ENCODE data around the gene ASB4.
A peak's percentile ranks its signal among the peaks of the same experiment; 100 is the strongest.

The ASB4 gene

DNA sequence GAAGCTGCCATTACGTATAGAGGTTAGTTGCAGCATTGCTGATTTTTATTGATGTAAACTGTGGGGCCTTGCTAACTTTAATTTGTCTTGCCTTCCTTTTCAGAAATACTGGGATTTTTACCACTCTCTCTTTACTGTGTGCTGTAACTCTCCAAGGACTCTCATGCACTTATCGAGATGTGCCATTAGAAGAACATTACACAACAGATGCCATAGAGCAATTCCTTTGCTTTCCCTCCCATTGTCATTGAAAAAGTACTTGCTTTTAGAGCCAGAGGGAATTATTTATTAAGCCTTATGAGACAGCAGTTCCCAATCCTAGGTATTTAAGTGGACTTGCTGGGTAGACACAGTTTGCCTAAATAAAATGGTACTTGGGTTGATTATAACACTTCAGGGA is 51.7 kb downstream of the ASB4 start:
- Histone ChIP-seq H3K9ac (ENCODE audit: insufficient read length) (no peak overlapping the region), H3K36me3 (ENCODE audit: insufficient read depth, low read length) (no peaks in the 10 kb centered on the region), H3K4me3 (no peak overlapping the region), H3K9me3 (ENCODE audit: low read depth, low read length) (no peaks in the 10 kb centered on the region), H3K27ac (no peak overlapping the region)
- no peak for DNase-seq (ENCODE audit: low read depth, low spot score)
- TF ChIP-seq POLR2AphosphoS5 (IDR thresholded peaks at IDR 0.05; ENCODE audit: borderline replicate concordance, low read depth, low read length) (no peak), FOXP2 (optimal IDR thresholded peaks at IDR 0.05; ENCODE audit: control extremely low read depth, extremely low read length, insufficient read depth) (no peak), EZH2 (IDR thresholded peaks at IDR 0.05) (no peak)

GRCh38 chr7:95539426-95539825 is 53.7 kb downstream of the ASB4 start:
- Histone ChIP-seq H3K27ac (no peak overlapping the region), H3K9me3 (ENCODE audit: low read depth, low read length) (no peaks in the 10 kb centered on the region), H3K4me3 (no peak overlapping the region), H3K9ac (ENCODE audit: insufficient read length) (no peak overlapping the region), H3K36me3 (ENCODE audit: insufficient read depth, low read length) (no peaks in the 10 kb centered on the region)
- DNase-seq (ENCODE audit: low read depth, low spot score): no peak
- TF ChIP-seq FOXP2 (optimal IDR thresholded peaks at IDR 0.05; ENCODE audit: control extremely low read depth, extremely low read length, insufficient read depth) (no peak), POLR2AphosphoS5 (IDR thresholded peaks at IDR 0.05; ENCODE audit: borderline replicate concordance, low read depth, low read length) (no peak), EZH2 (IDR thresholded peaks at IDR 0.05) (no peak)

GRCh38 chr7:95540366-95540765 is 54.6 kb downstream of the ASB4 start:
- Histone ChIP-seq H3K4me3 (no peak overlapping the region), H3K27ac (no peak overlapping the region)
- DNase-seq (ENCODE audit: low read depth, low spot score): no peak

DNA sequence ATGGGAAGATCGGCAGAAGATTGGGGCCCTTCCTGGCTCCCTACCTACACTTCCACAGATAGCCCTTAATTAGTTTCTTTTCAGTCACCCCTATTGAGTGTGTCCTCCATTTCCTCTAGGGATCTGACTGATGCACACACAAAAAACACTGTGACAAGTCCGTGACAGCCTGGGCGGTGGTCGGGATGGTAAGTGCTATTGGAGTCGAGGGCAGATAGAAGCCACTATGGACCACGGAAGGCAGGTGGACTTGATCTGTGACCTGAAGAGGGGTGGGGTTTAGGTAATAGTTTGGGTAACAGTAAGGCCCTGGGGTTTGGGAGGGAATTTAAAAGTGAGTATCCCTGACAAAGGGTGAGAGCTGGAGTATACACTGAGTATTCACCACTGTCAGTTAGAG is 57.6 kb downstream of the ASB4 start:
- H3K4me3 ChIP-seq: no peak overlapping the region
- no peak for DNase-seq (ENCODE audit: low read depth, low spot score)
- H3K36me3 ChIP-seq (ENCODE audit: insufficient read depth, low read length): no peaks in the 10 kb centered on the region
- no peak overlapping the region for H3K27ac ChIP-seq
- TF ChIP-seq EZH2 (IDR thresholded peaks at IDR 0.05): no peak
- H3K9ac ChIP-seq (ENCODE audit: insufficient read length): no peak overlapping the region
- H3K9me3 ChIP-seq (ENCODE audit: low read depth, low read length): no peaks in the 10 kb centered on the region

More at GRCh38 chr7:95540366-95540765, 54.6 kb downstream of the ASB4 start:
- Histone ChIP-seq H3K9ac (ENCODE audit: insufficient read length) (no peak overlapping the region), H3K9me3 (ENCODE audit: low read depth, low read length) (no peaks in the 10 kb centered on the region), H3K36me3 (ENCODE audit: insufficient read depth, low read length) (no peaks in the 10 kb centered on the region)
- TF ChIP-seq EZH2 (IDR thresholded peaks at IDR 0.05) (no peak), POLR2AphosphoS5 (IDR thresholded peaks at IDR 0.05; ENCODE audit: borderline replicate concordance, low read depth, low read length) (no peak), FOXP2 (optimal IDR thresholded peaks at IDR 0.05; ENCODE audit: control extremely low read depth, extremely low read length, insufficient read depth) (no peak)

- TF ChIP-seq FOXP2 (optimal IDR thresholded peaks at IDR 0.05; ENCODE audit: control extremely low read depth, extremely low read length, insufficient read depth) (no peak), POLR2AphosphoS5 (IDR thresholded peaks at IDR 0.05; ENCODE audit: borderline replicate concordance, low read depth, low read length) (no peak), EZH2 (IDR thresholded peaks at IDR 0.05) (no peak)
- Histone ChIP-seq H3K27ac (no peak overlapping the region), H3K9ac (ENCODE audit: insufficient read length) (no peak overlapping the region), H3K36me3 (ENCODE audit: insufficient read depth, low read length) (no peaks in the 10 kb centered on the region), H3K9me3 (ENCODE audit: low read depth, low read length) (no peaks in the 10 kb centered on the region), H3K4me3 (no peak overlapping the region)
- DNase-seq (ENCODE audit: low read depth, low spot score): no peak
Observed at GRCh38 chr7:95544171-95544570, 58.4 kb downstream of the ASB4 start.

GRCh38 chr7:95545007-95545615 is 59.4 kb downstream of the ASB4 start:
- Histone ChIP-seq H3K9ac (ENCODE audit: insufficient read length) (no peak overlapping the region), H3K36me3 (ENCODE audit: insufficient read depth, low read length) (no peaks in the 10 kb centered on the region), H3K9me3 (ENCODE audit: low read depth, low read length) (no peaks in the 10 kb centered on the region), H3K27ac (no peak overlapping the region), H3K4me3 (peak overlapping the region; percentile 23; the same call in 1 of the 2 replicates)
- TF ChIP-seq POLR2AphosphoS5 (IDR thresholded peaks at IDR 0.05; ENCODE audit: borderline replicate concordance, low read depth, low read length) (no peak), FOXP2 (optimal IDR thresholded peaks at IDR 0.05; ENCODE audit: control extremely low read depth, extremely low read length, insufficient read depth) (no peak), EZH2 (IDR thresholded peaks at IDR 0.05) (no peak)
- DNase-seq (ENCODE audit: low read depth, low spot score): no peak

- TF ChIP-seq POLR2AphosphoS5 (IDR thresholded peaks at IDR 0.05; ENCODE audit: borderline replicate concordance, low read depth, low read length) (no peak), EZH2 (IDR thresholded peaks at IDR 0.05) (no peak)
- H3K27ac ChIP-seq: no peak overlapping the region
- no peak overlapping the region for H3K9ac ChIP-seq (ENCODE audit: insufficient read length)
- no peaks in the 10 kb centered on the region for H3K9me3 ChIP-seq (ENCODE audit: low read depth, low read length)
- H3K4me3 ChIP-seq: no peak overlapping the region
- no peaks in the 10 kb centered on the region for H3K36me3 ChIP-seq (ENCODE audit: insufficient read depth, low read length)
- DNase-seq (ENCODE audit: low read depth, low spot score): no peak
Observed at GRCh38 chr7:95545673-95546072, 59.9 kb downstream of the ASB4 start.

DNA sequence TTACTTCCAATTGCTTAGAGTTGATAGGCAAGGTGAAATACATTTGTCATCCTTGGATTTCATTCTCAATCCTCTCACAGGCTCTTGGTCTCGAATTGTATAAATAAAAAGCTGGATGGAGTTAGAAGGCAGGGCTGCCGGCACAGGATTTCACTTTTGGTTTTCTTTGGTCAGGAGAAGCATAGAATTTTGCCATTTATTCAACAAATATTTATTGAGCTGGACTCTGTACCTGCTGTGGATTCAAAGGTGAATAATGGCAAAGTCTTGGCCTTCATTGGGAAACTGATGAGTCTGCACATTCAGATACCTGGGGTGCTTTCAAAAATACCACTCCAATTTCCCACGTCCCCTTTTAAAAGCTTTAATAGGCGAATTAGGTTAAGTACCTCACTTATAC is 60.9 kb downstream of the ASB4 start:
- TF ChIP-seq EZH2 (IDR thresholded peaks at IDR 0.05) (no peak), FOXP2 (optimal IDR thresholded peaks at IDR 0.05; ENCODE audit: control extremely low read depth, extremely low read length, insufficient read depth) (no peak), POLR2AphosphoS5 (IDR thresholded peaks at IDR 0.05; ENCODE audit: borderline replicate concordance, low read depth, low read length) (no peak)
- H3K9me3 ChIP-seq (ENCODE audit: low read depth, low read length): no peaks in the 10 kb centered on the region
- H3K9ac ChIP-seq (ENCODE audit: insufficient read length): no peak overlapping the region
- no peak overlapping the region for H3K4me3 ChIP-seq
- H3K36me3 ChIP-seq (ENCODE audit: insufficient read depth, low read length): no peaks in the 10 kb centered on the region
- no peak overlapping the region for H3K27ac ChIP-seq
- DNase-seq (ENCODE audit: low read depth, low spot score): no peak

All from SK-N-MC (cell line).